CD4-positive, alpha-beta memory T cell (primary cell): Measurements from ENCODE around the gene TUBAL3. TPM values are rescaled to one million over a fixed set of nuclear protein-coding genes. Genes with fewer than 3 reads are reported as not detected.

Experiments
- CTCF ChIA-PET: fragments of 350-600 bp; sonication (Branson Sonifier 250); formaldehyde crosslinking; loops from one replicate; lab custom pipeline; 2021; ENCODE audit warnings: inconsistent platforms; ENCODE audit not compliant: partially characterized antibody; lab: Charles Lee
- POLR2A ChIA-PET: fragments of 350-600 bp; sonication (Branson Sonifier 250); formaldehyde crosslinking; loops from one replicate; lab custom pipeline; 2021; ENCODE audit not compliant: partially characterized antibody; lab: Charles Lee
- DNase-seq, 5 donors: peaks; one replicate each; pipeline versions ENCODE4 v3.0.0 to v3.0.0-alpha.2; 2020 to 2022; ENCODE audit warnings: mixed read lengths in 1 of 5
- H3K27ac ChIP-seq: one replicate; pipeline ENCODE4 v1.7.0; 2013; ENCODE audit warnings: low read depth, low read length
- H3K27me3 ChIP-seq: 2 replicates; pipeline ENCODE4 v1.7.0; 2013; ENCODE audit warnings: mild to moderate bottlenecking, low read length, moderate library complexity; ENCODE audit not compliant: insufficient read depth
- H3K36me3 ChIP-seq: 2 replicates; pipeline ENCODE4 v1.7.0; 2013; ENCODE audit warnings: mild to moderate bottlenecking, low read length, moderate library complexity; ENCODE audit not compliant: insufficient read depth
- H3K4me1 ChIP-seq: 2 replicates; pipeline ENCODE4 v1.7.0; 2013; ENCODE audit warnings: mild to moderate bottlenecking, low read length, moderate library complexity; ENCODE audit not compliant: insufficient read depth
- H3K4me3 ChIP-seq, 2 donors: one replicate each; pipeline ENCODE4 v1.7.0; 2013; ENCODE audit warnings: low read length in 2 of 2, mild to moderate bottlenecking in 1 of 2
- H3K9me3 ChIP-seq, 2 donors: one replicate each; pipeline ENCODE4 v1.7.0; 2013; ENCODE audit warnings: low read length in 2 of 2, control low read depth in 1 of 2; ENCODE audit not compliant: control insufficient read depth in 1 of 2
- H3K27ac Mint-ChIP-seq, 7 donors: one replicate each; pipeline ENCODE4 v1.8.0; 2020 to 2021; ENCODE audit warnings: mixed read lengths in 7 of 7, mild to moderate bottlenecking in 6 of 7, inconsistent platforms in 3 of 7, moderate library complexity in 3 of 7
- H3K27me3 Mint-ChIP-seq, 2 donors: one replicate each; pipeline ENCODE4 v1.8.0; 2020 to 2021; ENCODE audit warnings: mixed read lengths in 2 of 2
- H3K36me3 Mint-ChIP-seq, 2 donors: one replicate each; pipeline ENCODE4 v1.8.0; 2020 to 2021; ENCODE audit warnings: mixed read lengths in 2 of 2, inconsistent platforms in 1 of 2, mild to moderate bottlenecking in 1 of 2
- H3K4me1 Mint-ChIP-seq, 4 donors: one replicate each; pipeline ENCODE4 v1.8.0; 2020 to 2021; ENCODE audit warnings: mixed read lengths in 4 of 4, mild to moderate bottlenecking in 1 of 4
- H3K4me3 Mint-ChIP-seq, 8 donors: one replicate each; pipeline ENCODE4 v1.8.0; 2020 to 2021; ENCODE audit warnings: mixed read lengths in 8 of 8, mild to moderate bottlenecking in 7 of 8, moderate library complexity in 6 of 8, inconsistent platforms in 3 of 8
- H3K9me3 Mint-ChIP-seq, 8 donors: one replicate each; pipeline ENCODE4 v1.8.0; 2020 to 2021; ENCODE audit warnings: mixed read lengths in 8 of 8, mild to moderate bottlenecking in 5 of 8, inconsistent platforms in 3 of 8, moderate library complexity in 1 of 8
- intact Hi-C: fragments of 100-400 bp; cut with micrococcal nuclease; formaldehyde crosslinking; loops from one replicate; pipeline ENCODE4 v1.15.1; 2023
- polyA plus RNA-seq, 2 donors: library from polyadenylated mRNA; unstranded; fragments of 300-500 nt; fragmentation: Illumina TruSeq; gene quantifications; one replicate each; pipeline ENCODE4 v1.2.3, GENCODE V29; 2021
- total RNA-seq, 2 experiments: library from RNA; stranded (reverse); gene quantifications; one replicate each; pipeline ENCODE4 v1.2.3, GENCODE V29; 2021

TUBAL3 gene
- total and polyA plus RNA-seq, 4 experiments from 2014 or later, result not detected

GRCh38 chr10:5442065-5442989, 37.7 kb upstream of the TUBAL3 start:
- intact Hi-C loops, result loop anchor here (1.0 to 5.0 kb wide), 4 partner anchors 120 to 430 kb away; no protein-coding TSS in a partner anchor
- Histone ChIP-seq H3K4me3 (no peak overlapping the region), H3K4me1 (peaks cover 15% of the 10 kb centered on the region), H3K27ac (no peak overlapping the region), H3K9me3 (no peaks in the 10 kb centered on the region), H3K27me3 (no peaks in the 10 kb centered on the region), H3K36me3 (no peaks in the 10 kb centered on the region)
- ChIA-PET CTCF (interaction anchor here (0.7 to 11.1 kb wide), 19 partner anchors 9 to 629 kb away, joined by 3 to 468 read pairs (median 6); no protein-coding TSS in a partner anchor), POLR2A (interaction anchor here (1.3 to 2.2 kb wide), 2 partner anchors 106 to 181 kb away, joined by 4 to 16 read pairs; no protein-coding TSS in a partner anchor)
- Mint-ChIP-seq H3K36me3 (no peaks in the 10 kb centered on the region), H3K9me3 (peaks cover 0 to 2% (median 0%) of the 10 kb centered on the region in 8 donors), H3K27ac (no peak overlapping the region), H3K4me1 (peaks cover 7 to 22% (median 16%) of the 10 kb centered on the region in 4 donors), H3K27me3 (no peaks in the 10 kb centered on the region), H3K4me3 (no peak overlapping the region)
- DNase-seq, result peak in 4 of 5 donors; percentile 50 to 61 (median 52)

- POLR2A ChIA-PET, result interaction anchor here (2.2 kb wide), 1 partner anchor 182 kb away, joined by 16 read pairs; no protein-coding TSS in a partner anchor
- CTCF ChIA-PET, result interaction anchor here (0.5 to 11.1 kb wide), 7 partner anchors 9 to 626 kb away, joined by 3 to 468 read pairs (median 4); no protein-coding TSS in a partner anchor
- Mint-ChIP-seq H3K36me3 (no peaks in the 10 kb centered on the region), H3K27ac (no peak overlapping the region), H3K4me1 (peaks cover 2 to 10% (median 6%) of the 10 kb centered on the region in 4 donors), H3K9me3 (no peaks in the 10 kb centered on the region), H3K4me3 (no peak overlapping the region), H3K27me3 (no peaks in the 10 kb centered on the region)
- no peaks in the 10 kb centered on the region for H3K36me3 ChIP-seq
- H3K27me3 ChIP-seq, result no peaks in the 10 kb centered on the region
- DNase-seq, result no peak
- no peaks in the 10 kb centered on the region for H3K9me3 ChIP-seq
- no peak overlapping the region for H3K27ac ChIP-seq
- H3K4me1 ChIP-seq, result peaks cover 3% of the 10 kb centered on the region
- intact Hi-C loops, result loop anchor here (5.0 kb wide), 2 partner anchors 121 to 166 kb away; no protein-coding TSS in a partner anchor
- no peak overlapping the region for H3K4me3 ChIP-seq
Observed at GRCh38 chr10:5441106-5441505, 36.5 kb upstream of the TUBAL3 start.

GRCh38 chr10:5440206-5440605, 35.6 kb upstream of the TUBAL3 start:
- no peak for DNase-seq
- H3K27me3 Mint-ChIP-seq, result no peaks in the 10 kb centered on the region
- no peaks in the 10 kb centered on the region for H3K4me1 ChIP-seq

GRCh38 chr10:5435328-5435727, 30.7 kb upstream of the TUBAL3 start:
- CTCF ChIA-PET, result interaction anchor here (0.9 to 6.9 kb wide), 16 partner anchors 10 to 621 kb away, joined by 3 to 123 read pairs (median 6); no protein-coding TSS in a partner anchor
- H3K27me3 Mint-ChIP-seq, result no peaks in the 10 kb centered on the region

More at GRCh38 chr10:5440206-5440605, 35.6 kb upstream of the TUBAL3 start:
- Histone ChIP-seq H3K27ac (no peak overlapping the region), H3K9me3 (no peaks in the 10 kb centered on the region), H3K27me3 (no peaks in the 10 kb centered on the region), H3K36me3 (no peaks in the 10 kb centered on the region), H3K4me3 (no peak overlapping the region)
- H3K9me3 Mint-ChIP-seq, result no peaks in the 10 kb centered on the region
- ChIA-PET CTCF (interaction anchor here (1.0 to 11.1 kb wide), 3 partner anchors 12 to 184 kb away, joined by 3 to 468 read pairs (median 5); no protein-coding TSS in a partner anchor), POLR2A (no interaction called here)
- H3K4me3 Mint-ChIP-seq, result no peak overlapping the region
- H3K36me3 Mint-ChIP-seq, result no peaks in the 10 kb centered on the region
- peaks cover 2 to 9% (median 5%) of the 10 kb centered on the region in 4 donors for H3K4me1 Mint-ChIP-seq
- intact Hi-C loops, result loop anchor here (5.0 kb wide), 2 partner anchors 122 to 167 kb away; no protein-coding TSS in a partner anchor
- no peak overlapping the region for H3K27ac Mint-ChIP-seq

GRCh38 chr10:5434017-5434753, 29.6 kb upstream of the TUBAL3 start:
- Histone ChIP-seq H3K36me3 (no peaks in the 10 kb centered on the region), H3K9me3 (no peaks in the 10 kb centered on the region), H3K27me3 (no peaks in the 10 kb centered on the region), H3K4me3 (no peak overlapping the region), H3K27ac (no peak overlapping the region), H3K4me1 (peaks cover 6% of the 10 kb centered on the region)
- Mint-ChIP-seq H3K36me3 (no peaks in the 10 kb centered on the region), H3K4me1 (peaks cover 6 to 13% (median 11%) of the 10 kb centered on the region in 4 donors), H3K9me3 (peaks cover 0 to 3% (median 0%) of the 10 kb centered on the region in 8 donors), H3K27ac (peak overlapping the region in 6 of 7 donors; percentile 28 to 90 (median 84)), H3K27me3 (no peaks in the 10 kb centered on the region), H3K4me3 (peak overlapping the region in 5 of 8 donors; percentile 25 to 45 (median 37))
- POLR2A ChIA-PET, result interaction anchor here (0.6 to 2.2 kb wide), 4 partner anchors 189 to 608 kb away, joined by 3 to 8 read pairs (median 3); partner anchors contain the start of genes AKR1E2, ANKRD16 and FBH1
- peak in 4 of 5 donors; percentile 32 to 46 (median 40) for DNase-seq
- intact Hi-C loops, result loop anchor here (1.0 to 5.0 kb wide), 4 partner anchors 50 to 619 kb away; no protein-coding TSS in a partner anchor
- CTCF ChIA-PET, result interaction anchor here (0.7 to 6.9 kb wide), 16 partner anchors 9 to 620 kb away, joined by 3 to 123 read pairs (median 7); no protein-coding TSS in a partner anchor

More at GRCh38 chr10:5435328-5435727, 30.7 kb upstream of the TUBAL3 start:
- H3K4me3 Mint-ChIP-seq, result no peak overlapping the region
- Histone ChIP-seq H3K27me3 (no peaks in the 10 kb centered on the region), H3K4me3 (no peak overlapping the region), H3K36me3 (no peaks in the 10 kb centered on the region), H3K9me3 (no peaks in the 10 kb centered on the region), H3K4me1 (peaks cover 6% of the 10 kb centered on the region), H3K27ac (no peak overlapping the region)
- POLR2A ChIA-PET, result interaction anchor here (0.6 kb wide), 1 partner anchor 1975 kb away, joined by 3 read pairs; no protein-coding TSS in a partner anchor
- H3K36me3 Mint-ChIP-seq, result no peaks in the 10 kb centered on the region
- intact Hi-C loops, result no loop called here
- DNase-seq, result no peak
- no peak overlapping the region for H3K27ac Mint-ChIP-seq
- peaks cover 0 to 3% (median 0%) of the 10 kb centered on the region in 8 donors for H3K9me3 Mint-ChIP-seq
- H3K4me1 Mint-ChIP-seq, result peaks cover 6 to 13% (median 11%) of the 10 kb centered on the region in 4 donors

GRCh38 chr10:5433182-5433581, 28.6 kb upstream of the TUBAL3 start:
- Histone ChIP-seq H3K27ac (no peak overlapping the region), H3K9me3 (no peaks in the 10 kb centered on the region), H3K4me1 (peaks cover 6% of the 10 kb centered on the region), H3K4me3 (no peak overlapping the region), H3K27me3 (no peaks in the 10 kb centered on the region), H3K36me3 (no peaks in the 10 kb centered on the region)
- ChIA-PET CTCF (interaction anchor here (1.0 to 6.9 kb wide), 12 partner anchors 8 to 619 kb away, joined by 3 to 123 read pairs (median 12); no protein-coding TSS in a partner anchor), POLR2A (interaction anchor here (1.2 to 2.2 kb wide), 3 partner anchors 190 to 583 kb away, joined by 3 to 8 read pairs (median 3); partner anchors contain the start of genes ANKRD16 and FBH1)
- no peak for DNase-seq
- peaks cover 6 to 13% (median 11%) of the 10 kb centered on the region in 4 donors for H3K4me1 Mint-ChIP-seq
- peaks cover 0 to 3% (median 0%) of the 10 kb centered on the region in 8 donors for H3K9me3 Mint-ChIP-seq
- intact Hi-C loops, result loop anchor here (5.0 kb wide), 1 partner anchor 151 kb away; no protein-coding TSS in a partner anchor
- H3K4me3 Mint-ChIP-seq, result no peak overlapping the region
- no peaks in the 10 kb centered on the region for H3K27me3 Mint-ChIP-seq
- H3K36me3 Mint-ChIP-seq, result no peaks in the 10 kb centered on the region
- no peak overlapping the region for H3K27ac Mint-ChIP-seq
